PC-3 (cell line): Measurements from ENCODE around the gene MROH2A.

ENCODE experiments used
- EZH2 ChIP-seq: fragments of 300-600 bp; sonication (generic); IDR thresholded peaks from one replicate; pipeline ENCODE4 v1.6.1; 2017; ENCODE audit warnings: antibody characterized with exemption, mild to moderate bottlenecking, low read length; ENCODE audit not compliant: unreplicated experiment
- TF ChIP-seq, protein P1 (sequence below): fragments of 300-600 bp; sonication (generic); conservative IDR thresholded peaks from 2 replicates; pipeline ENCODE4 v1.5.1; 2017; ENCODE audit warnings: antibody characterized with exemption, low read depth, mild to moderate bottlenecking, low read length

DNA sequence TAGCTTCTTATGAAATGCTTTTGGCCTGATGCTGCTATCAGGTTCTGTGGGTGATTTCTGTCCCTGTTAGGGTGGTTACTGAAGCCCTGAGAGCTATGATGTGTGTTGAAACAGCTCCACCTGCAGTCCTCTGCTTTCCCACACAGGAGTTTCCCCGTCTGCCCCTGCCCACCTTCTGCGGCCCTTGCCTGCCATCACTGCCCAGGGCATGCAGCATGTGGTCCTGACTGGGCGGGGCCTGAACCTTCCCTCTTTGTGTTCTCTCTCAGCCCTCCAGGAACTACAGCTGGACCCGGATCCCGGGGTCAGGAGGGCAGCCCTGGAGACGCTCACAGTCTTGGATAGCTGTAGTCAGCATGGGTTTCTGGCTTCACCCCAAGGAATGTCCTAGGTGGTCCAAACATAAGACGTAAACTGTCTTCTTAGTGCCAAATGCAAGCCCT is 54.8 kb downstream of the MROH2A start:
- TF ChIP-seq, protein P1, sequence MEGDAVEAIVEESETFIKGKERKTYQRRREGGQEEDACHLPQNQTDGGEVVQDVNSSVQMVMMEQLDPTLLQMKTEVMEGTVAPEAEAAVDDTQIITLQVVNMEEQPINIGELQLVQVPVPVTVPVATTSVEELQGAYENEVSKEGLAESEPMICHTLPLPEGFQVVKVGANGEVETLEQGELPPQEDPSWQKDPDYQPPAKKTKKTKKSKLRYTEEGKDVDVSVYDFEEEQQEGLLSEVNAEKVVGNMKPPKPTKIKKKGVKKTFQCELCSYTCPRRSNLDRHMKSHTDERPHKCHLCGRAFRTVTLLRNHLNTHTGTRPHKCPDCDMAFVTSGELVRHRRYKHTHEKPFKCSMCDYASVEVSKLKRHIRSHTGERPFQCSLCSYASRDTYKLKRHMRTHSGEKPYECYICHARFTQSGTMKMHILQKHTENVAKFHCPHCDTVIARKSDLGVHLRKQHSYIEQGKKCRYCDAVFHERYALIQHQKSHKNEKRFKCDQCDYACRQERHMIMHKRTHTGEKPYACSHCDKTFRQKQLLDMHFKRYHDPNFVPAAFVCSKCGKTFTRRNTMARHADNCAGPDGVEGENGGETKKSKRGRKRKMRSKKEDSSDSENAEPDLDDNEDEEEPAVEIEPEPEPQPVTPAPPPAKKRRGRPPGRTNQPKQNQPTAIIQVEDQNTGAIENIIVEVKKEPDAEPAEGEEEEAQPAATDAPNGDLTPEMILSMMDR: peak; percentile 60; the same call in 1 of the 2 replicates
- no peak for TF ChIP-seq EZH2
